Neural progenitor cell (in vitro differentiated cells): ENCODE data around the gene SPTAN1. TPM values are rescaled to one million over a fixed set of nuclear protein-coding genes. Genes with fewer than 3 reads are reported as not detected.

ENCODE experiments used
- DNase-seq: peaks from one replicate; pipeline ENCODE4 v3.0.0-alpha.2; 2016; ENCODE audit warnings: low spot score
- H2AFZ ChIP-seq: fragments of 200-600 bp; sonication (generic); replicated peaks from 2 replicates; pipeline ENCODE4 v1.6.1; 2016; ENCODE audit warnings: antibody characterized with exemption
- H3F3A ChIP-seq: fragments of 200-600 bp; sonication (generic); 2 replicates; pipeline ENCODE4 v1.6.1; 2016; ENCODE audit warnings: antibody characterized with exemption, low read depth
- H3K27ac ChIP-seq: fragments of 200-600 bp; sonication (generic); 2 replicates; pipeline ENCODE4 v1.5.1; 2016; ENCODE audit warnings: mild to moderate bottlenecking
- H3K27me3 ChIP-seq: fragments of 200-600 bp; sonication (generic); 2 replicates; pipeline ENCODE4 v1.6.1; 2016; ENCODE audit warnings: mild to moderate bottlenecking, moderate library complexity
- H3K36me3 ChIP-seq: fragments of 200-600 bp; sonication (generic); 2 replicates; pipeline ENCODE4 v1.5.1; 2016
- H3K4me1 ChIP-seq: fragments of 200-600 bp; sonication (generic); 2 replicates; pipeline ENCODE4 v1.6.1; 2016; ENCODE audit warnings: mixed run types
- H3K4me2 ChIP-seq: fragments of 200-600 bp; sonication (generic); 2 replicates; pipeline ENCODE4 v1.6.1; 2016
- H3K4me3 ChIP-seq: fragments of 200-600 bp; sonication (generic); 2 replicates; pipeline ENCODE4 v1.5.1; 2016
- H3K79me2 ChIP-seq: fragments of 200-600 bp; sonication (generic); 2 replicates; pipeline ENCODE4 v1.6.1; 2016; ENCODE audit warnings: low read depth
- H3K9ac ChIP-seq: fragments of 200-600 bp; sonication (generic); 2 replicates; pipeline ENCODE4 v1.6.1; 2016
- H3K9me3 ChIP-seq: fragments of 200-600 bp; sonication (generic); 2 replicates; pipeline ENCODE4 v1.5.1; 2016; ENCODE audit warnings: low read depth
- H4K20me1 ChIP-seq: fragments of 200-600 bp; sonication (generic); 2 replicates; pipeline ENCODE4 v1.6.1; 2016; ENCODE audit warnings: low read depth
- H3K27ac Mint-ChIP-seq: 3 replicates; pipeline ENCODE4 v1.8.0; 2021; ENCODE audit warnings: mixed read lengths
- H3K27me3 Mint-ChIP-seq: 2 replicates; pipeline ENCODE4 v1.8.0; 2022; ENCODE audit warnings: low read depth, mild to moderate bottlenecking, inconsistent platforms, moderate library complexity, mixed read lengths; ENCODE audit not compliant: insufficient read depth
- H3K36me3 Mint-ChIP-seq: 3 replicates; pipeline ENCODE4 v1.8.0; 2021; ENCODE audit warnings: mixed read lengths
- H3K4me1 Mint-ChIP-seq: 3 replicates; pipeline ENCODE4 v1.8.0; 2021; ENCODE audit warnings: mixed read lengths
- H3K4me3 Mint-ChIP-seq: 3 replicates; pipeline ENCODE4 v1.8.0; 2021; ENCODE audit warnings: mild to moderate bottlenecking, moderate library complexity, mixed read lengths
- H3K9me3 Mint-ChIP-seq: 3 replicates; pipeline ENCODE4 v1.8.0; 2020; ENCODE audit warnings: mixed read lengths
- EZH2 ChIP-seq: fragments of 200-600 bp; sonication (generic); IDR thresholded peaks from 2 replicates; pipeline ENCODE4 v1.6.1; 2017; ENCODE audit warnings: antibody characterized with exemption, mild to moderate bottlenecking, moderate library complexity
- EZH2phosphoT487 ChIP-seq: fragments of 200-600 bp; sonication (generic); IDR thresholded peaks from 2 replicates; pipeline ENCODE4 v1.6.1; 2017; ENCODE audit warnings: antibody characterized with exemption
- total RNA-seq: library from RNA; depleted of rRNA; stranded (reverse); fragments of >200 nt; gene quantifications from 2 replicates; pipeline ENCODE4 v1.2.3, GENCODE V29; 2015; ENCODE audit warnings: low replicate concordance
- TF ChIP-seq, protein P1 (sequence below): fragments of 200-600 bp; sonication (generic); IDR thresholded peaks from 2 replicates; pipeline ENCODE4 v1.5.1; 2017; ENCODE audit warnings: antibody characterized with exemption, mild to moderate bottlenecking

The SPTAN1 gene
- total RNA-seq, 1 donor from 2014 or later, result 112 TPM

DNA sequence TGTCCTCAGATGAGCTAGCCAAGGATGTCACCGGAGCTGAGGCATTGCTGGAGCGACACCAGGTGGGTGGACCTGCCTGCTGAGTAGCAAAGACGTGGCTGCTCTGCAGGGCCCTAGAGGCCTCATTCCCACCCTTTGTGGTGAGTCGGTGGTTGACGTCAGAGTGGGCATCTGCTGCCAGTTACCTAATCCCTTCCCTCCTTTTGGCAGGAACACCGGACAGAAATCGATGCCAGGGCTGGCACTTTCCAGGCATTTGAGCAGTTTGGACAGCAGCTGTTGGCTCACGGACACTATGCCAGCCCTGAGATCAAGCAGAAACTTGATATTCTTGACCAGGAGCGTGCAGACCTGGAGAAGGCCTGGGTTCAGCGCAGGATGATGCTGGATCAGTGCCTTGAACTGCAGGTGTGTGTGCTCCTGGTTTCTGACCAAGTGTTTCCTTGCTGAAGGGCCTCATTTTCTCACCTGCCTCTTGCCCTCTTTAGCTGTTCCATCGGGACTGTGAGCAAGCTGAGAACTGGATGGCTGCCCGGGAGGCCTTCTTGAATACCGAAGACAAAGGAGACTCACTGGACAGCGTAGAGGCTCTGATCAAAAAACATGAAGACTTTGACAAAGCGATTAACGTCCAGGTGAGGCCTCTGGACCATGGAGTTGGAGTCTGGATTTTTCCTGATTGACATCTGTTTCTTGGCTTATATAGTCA, 55.4 kb downstream of the SPTAN1 start:
- no peaks in the 10 kb centered on the region for H3K9me3 Mint-ChIP-seq
- Histone ChIP-seq H3K27ac (no peak overlapping the region), H4K20me1 (no peaks in the 10 kb centered on the region)

DNA sequence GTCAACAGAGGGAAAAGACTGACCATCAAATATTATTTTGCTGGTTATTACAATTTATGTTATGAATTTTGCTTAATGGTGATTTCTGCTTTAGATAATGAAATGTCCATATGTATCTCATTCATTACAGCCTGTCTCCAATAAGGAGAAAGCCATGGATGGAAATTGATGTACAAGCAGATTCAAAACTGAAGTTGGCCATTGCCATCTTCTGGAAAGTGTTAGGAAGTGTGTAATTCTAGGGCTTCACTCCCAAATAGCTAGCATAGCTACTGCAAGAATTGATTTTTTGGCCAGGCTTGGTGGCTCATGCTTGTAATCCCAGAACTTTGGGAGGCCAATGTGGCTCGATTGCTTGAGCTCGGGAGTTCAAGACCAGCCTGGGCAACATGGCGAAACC, 58.5 kb downstream of the SPTAN1 start:
- Histone ChIP-seq H3K27ac (no peak overlapping the region), H3K9ac (no peak overlapping the region), H3F3A (no peaks in the 10 kb centered on the region), H3K9me3 (no peaks in the 10 kb centered on the region), H3K27me3 (no peaks in the 10 kb centered on the region), H3K4me1 (no peaks in the 10 kb centered on the region), H2AFZ (no peak overlapping the region), H3K4me2 (no peak overlapping the region), H3K36me3 (peaks cover 3% of the 10 kb centered on the region), H4K20me1 (no peaks in the 10 kb centered on the region), H3K79me2 (no peaks in the 10 kb centered on the region), H3K4me3 (no peak overlapping the region)
- H3K9me3 Mint-ChIP-seq, result no peaks in the 10 kb centered on the region
- TF ChIP-seq EZH2phosphoT487, result no peak
- TF ChIP-seq EZH2, result no peak
- TF ChIP-seq, protein P1, sequence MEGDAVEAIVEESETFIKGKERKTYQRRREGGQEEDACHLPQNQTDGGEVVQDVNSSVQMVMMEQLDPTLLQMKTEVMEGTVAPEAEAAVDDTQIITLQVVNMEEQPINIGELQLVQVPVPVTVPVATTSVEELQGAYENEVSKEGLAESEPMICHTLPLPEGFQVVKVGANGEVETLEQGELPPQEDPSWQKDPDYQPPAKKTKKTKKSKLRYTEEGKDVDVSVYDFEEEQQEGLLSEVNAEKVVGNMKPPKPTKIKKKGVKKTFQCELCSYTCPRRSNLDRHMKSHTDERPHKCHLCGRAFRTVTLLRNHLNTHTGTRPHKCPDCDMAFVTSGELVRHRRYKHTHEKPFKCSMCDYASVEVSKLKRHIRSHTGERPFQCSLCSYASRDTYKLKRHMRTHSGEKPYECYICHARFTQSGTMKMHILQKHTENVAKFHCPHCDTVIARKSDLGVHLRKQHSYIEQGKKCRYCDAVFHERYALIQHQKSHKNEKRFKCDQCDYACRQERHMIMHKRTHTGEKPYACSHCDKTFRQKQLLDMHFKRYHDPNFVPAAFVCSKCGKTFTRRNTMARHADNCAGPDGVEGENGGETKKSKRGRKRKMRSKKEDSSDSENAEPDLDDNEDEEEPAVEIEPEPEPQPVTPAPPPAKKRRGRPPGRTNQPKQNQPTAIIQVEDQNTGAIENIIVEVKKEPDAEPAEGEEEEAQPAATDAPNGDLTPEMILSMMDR, result no peak
- DNase-seq, result no peak
- no peaks in the 10 kb centered on the region for H3K27me3 Mint-ChIP-seq
- no peaks in the 10 kb centered on the region for H3K4me1 Mint-ChIP-seq
- H3K4me3 Mint-ChIP-seq, result no peak overlapping the region
- H3K36me3 Mint-ChIP-seq, result peaks cover 45% of the 10 kb centered on the region
- no peak overlapping the region for H3K27ac Mint-ChIP-seq

More for the DNA sequence above, 55.4 kb downstream of the SPTAN1 start:
- Mint-ChIP-seq H3K27me3 (no peaks in the 10 kb centered on the region), H3K4me3 (no peak overlapping the region), H3K27ac (no peak overlapping the region), H3K36me3 (peaks cover 41% of the 10 kb centered on the region), H3K4me1 (no peaks in the 10 kb centered on the region)
- Histone ChIP-seq H3K27me3 (no peaks in the 10 kb centered on the region), H3K9me3 (no peaks in the 10 kb centered on the region), H3K36me3 (peaks cover 3% of the 10 kb centered on the region), H3K4me1 (no peaks in the 10 kb centered on the region), H3F3A (no peaks in the 10 kb centered on the region), H3K4me3 (no peak overlapping the region), H3K9ac (no peak overlapping the region), H3K4me2 (no peak overlapping the region), H3K79me2 (no peaks in the 10 kb centered on the region), H2AFZ (no peak overlapping the region)
- DNase-seq, result no peak
- TF ChIP-seq EZH2, result no peak
- TF ChIP-seq, protein P1, result no peak
- no peak for TF ChIP-seq EZH2phosphoT487

DNA sequence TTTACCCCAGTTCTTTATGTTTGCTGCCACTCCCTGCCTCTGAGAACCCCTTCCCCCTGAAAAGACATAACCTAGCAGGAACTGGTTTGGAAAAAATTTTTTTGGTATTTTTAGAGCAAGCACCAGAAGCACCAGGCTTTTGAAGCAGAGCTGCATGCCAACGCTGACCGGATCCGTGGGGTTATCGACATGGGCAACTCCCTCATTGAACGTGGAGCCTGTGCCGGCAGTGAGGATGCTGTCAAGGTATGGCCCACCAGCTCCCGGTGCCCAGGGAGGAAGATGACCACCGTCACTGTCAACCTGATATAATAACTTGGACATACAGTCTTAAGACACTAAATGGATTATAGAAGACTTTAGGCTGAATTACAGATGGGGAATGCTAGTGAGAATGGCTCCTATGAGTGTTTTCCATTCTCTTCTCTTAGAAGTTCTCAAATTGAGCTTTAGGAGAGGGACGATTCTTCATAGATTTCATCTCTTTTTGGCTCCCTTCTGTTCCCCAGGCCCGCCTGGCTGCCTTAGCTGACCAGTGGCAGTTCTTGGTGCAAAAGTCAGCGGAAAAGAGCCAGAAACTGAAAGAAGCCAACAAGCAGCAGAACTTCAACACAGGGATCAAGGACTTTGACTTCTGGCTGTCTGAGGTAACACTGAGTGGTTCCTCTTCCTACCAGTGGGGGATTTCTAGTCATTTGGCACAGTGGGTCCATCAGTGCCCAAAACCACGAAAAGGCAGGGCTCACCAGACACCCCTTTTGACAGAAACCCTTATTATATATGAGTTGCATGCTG, 59.4 kb downstream of the SPTAN1 start:
- no peak overlapping the region for H2AFZ ChIP-seq
- no peaks in the 10 kb centered on the region for H4K20me1 ChIP-seq
- H3K4me3 ChIP-seq, result no peak overlapping the region
- Mint-ChIP-seq H3K9me3 (no peaks in the 10 kb centered on the region), H3K4me3 (no peak overlapping the region), H3K4me1 (no peaks in the 10 kb centered on the region), H3K36me3 (peaks cover 46% of the 10 kb centered on the region), H3K27me3 (no peaks in the 10 kb centered on the region), H3K27ac (no peak overlapping the region)
- no peak overlapping the region for H3K27ac ChIP-seq
- H3K27me3 ChIP-seq, result no peaks in the 10 kb centered on the region
- H3K9me3 ChIP-seq, result no peaks in the 10 kb centered on the region
- TF ChIP-seq EZH2, result no peak
- TF ChIP-seq, protein P1, result no peak
- TF ChIP-seq EZH2phosphoT487, result no peak
- no peak for DNase-seq
- H3K36me3 ChIP-seq, result peaks cover 3% of the 10 kb centered on the region
- H3K9ac ChIP-seq, result no peak overlapping the region
- H3K79me2 ChIP-seq, result no peaks in the 10 kb centered on the region
- no peaks in the 10 kb centered on the region for H3F3A ChIP-seq
- no peak overlapping the region for H3K4me2 ChIP-seq
- H3K4me1 ChIP-seq, result no peaks in the 10 kb centered on the region
